ENCODE data around the gene RAB11B. TPM values are rescaled to one million over a fixed set of nuclear protein-coding genes. Genes with fewer than 3 reads are reported as not detected.

The RAB11B gene
- total RNA-seq, 4 donors from 2014 or later = 91.2 to 137 (median 113) TPM

GRCh38 chr19:8366121-8366581, 24.0 kb upstream of the RAB11B start:
- H3K4me3 ChIP-seq (replicated peaks in 1 of 3) = peak overlapping the region in 1 of 3 donors; percentile 63
- H3K36me3 ChIP-seq = peaks cover 0 to 6% of the 10 kb centered on the region in 2 donors
- no peak for DNase-seq
- WGBS, 2 donors = 95 to 100% methylated on average over 3 to 6 of the region's 11 CpGs
- H3K9me3 ChIP-seq = no peaks in the 10 kb centered on the region
- H3K27me3 ChIP-seq = no peaks in the 10 kb centered on the region
- TF ChIP-seq, protein P1, sequence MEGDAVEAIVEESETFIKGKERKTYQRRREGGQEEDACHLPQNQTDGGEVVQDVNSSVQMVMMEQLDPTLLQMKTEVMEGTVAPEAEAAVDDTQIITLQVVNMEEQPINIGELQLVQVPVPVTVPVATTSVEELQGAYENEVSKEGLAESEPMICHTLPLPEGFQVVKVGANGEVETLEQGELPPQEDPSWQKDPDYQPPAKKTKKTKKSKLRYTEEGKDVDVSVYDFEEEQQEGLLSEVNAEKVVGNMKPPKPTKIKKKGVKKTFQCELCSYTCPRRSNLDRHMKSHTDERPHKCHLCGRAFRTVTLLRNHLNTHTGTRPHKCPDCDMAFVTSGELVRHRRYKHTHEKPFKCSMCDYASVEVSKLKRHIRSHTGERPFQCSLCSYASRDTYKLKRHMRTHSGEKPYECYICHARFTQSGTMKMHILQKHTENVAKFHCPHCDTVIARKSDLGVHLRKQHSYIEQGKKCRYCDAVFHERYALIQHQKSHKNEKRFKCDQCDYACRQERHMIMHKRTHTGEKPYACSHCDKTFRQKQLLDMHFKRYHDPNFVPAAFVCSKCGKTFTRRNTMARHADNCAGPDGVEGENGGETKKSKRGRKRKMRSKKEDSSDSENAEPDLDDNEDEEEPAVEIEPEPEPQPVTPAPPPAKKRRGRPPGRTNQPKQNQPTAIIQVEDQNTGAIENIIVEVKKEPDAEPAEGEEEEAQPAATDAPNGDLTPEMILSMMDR (IDR thresholded peaks at IDR 0.05) = no peak
- no peak for TF ChIP-seq POLR2A (IDR thresholded peaks at IDR 0.05)
- intact Hi-C loops (cut with DNase I) = no loop called here
- H3K27ac ChIP-seq = peak overlapping the region in 1 of 3 donors; percentile 93
- H3K4me1 ChIP-seq = peaks cover 68 to 82% of the 10 kb centered on the region in 2 donors

GRCh38 chr19:8366961-8367326, 23.2 kb upstream of the RAB11B start:
- intact Hi-C loops (cut with DNase I) = no loop called here
- peak; percentile 18 to 19 for DNase-seq
- Histone ChIP-seq H3K4me1 (peaks cover 63 to 78% of the 10 kb centered on the region in 2 donors), H3K36me3 (peaks cover 0 to 12% of the 10 kb centered on the region in 2 donors), H3K27ac (peak overlapping the region in 2 of 3 donors; percentile 44 to 93), H3K4me3 (replicated peaks in 1 of 3) (peak overlapping the region in 1 of 3 donors; percentile 12), H3K9me3 (no peaks in the 10 kb centered on the region), H3K27me3 (no peaks in the 10 kb centered on the region)
- TF ChIP-seq, protein P1 (IDR thresholded peaks at IDR 0.05) = no peak
- no peak for TF ChIP-seq POLR2A (IDR thresholded peaks at IDR 0.05)
- WGBS, 2 donors = 48 to 70% methylated on average over 13 of the region's 13 CpGs

DNA sequence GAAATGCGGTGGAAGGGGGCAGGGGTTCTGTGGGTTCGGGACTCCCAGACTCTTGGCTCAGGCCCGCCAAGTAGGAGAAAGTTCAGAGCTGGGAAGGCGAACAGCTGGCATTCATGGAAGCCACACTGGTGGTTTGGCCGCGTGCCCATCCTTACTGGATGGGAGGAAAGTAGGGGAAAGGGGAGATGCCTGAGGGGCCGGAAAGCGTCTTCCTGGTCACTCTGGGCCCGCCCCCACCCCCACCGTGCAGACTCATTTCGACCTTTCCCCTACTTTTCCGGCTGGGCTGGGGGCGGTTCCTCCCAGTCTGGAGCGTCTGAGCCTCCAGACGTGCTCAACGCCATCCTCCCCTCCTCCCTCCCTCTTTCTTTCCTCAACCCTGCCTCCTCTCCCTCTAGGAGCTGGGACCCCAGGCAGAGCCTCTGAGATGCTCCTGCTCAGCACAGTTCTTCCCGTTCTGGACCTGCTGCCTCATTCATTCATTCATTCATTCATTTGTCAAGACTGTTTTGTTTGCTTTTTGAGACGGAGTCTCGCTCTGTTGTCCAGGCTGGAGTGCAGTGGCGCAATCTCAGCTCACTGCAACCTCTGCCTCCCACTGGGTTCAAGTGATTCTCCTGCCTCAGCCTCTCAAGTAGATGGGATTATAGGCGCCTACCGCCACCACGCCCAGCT, 22.7 kb upstream of the RAB11B start:
- no peaks in the 10 kb centered on the region for H3K27me3 ChIP-seq
- H3K27ac ChIP-seq = peak overlapping the region in 2 of 3 donors; percentile 44 to 93
- peak in 1 of 2 donors; percentile 8 for TF ChIP-seq POLR2A (IDR thresholded peaks at IDR 0.05)
- TF ChIP-seq, protein P1 (IDR thresholded peaks at IDR 0.05) = no peak
- no peaks in the 10 kb centered on the region for H3K9me3 ChIP-seq
- DNase-seq = peak; percentile 85 to 86
- WGBS, 2 donors = 25 to 27% methylated on average over 19 to 20 of the region's 23 CpGs
- intact Hi-C loops (cut with DNase I) = no loop called here
- H3K4me1 ChIP-seq = peaks cover 59 to 73% of the 10 kb centered on the region in 2 donors
- peaks cover 0 to 13% of the 10 kb centered on the region in 2 donors for H3K36me3 ChIP-seq
- H3K4me3 ChIP-seq (replicated peaks in 1 of 3) = peak overlapping the region in 1 of 3 donors; percentile 12

- no peaks in the 10 kb centered on the region for H3K9me3 ChIP-seq
- 85 to 87% methylated on average over 19 of the region's 19 CpGs for whole genome bisulfite sequencing, 2 donors
- H3K4me3 ChIP-seq (replicated peaks in 1 of 3) = no peak overlapping the region
- TF ChIP-seq, protein P1 (IDR thresholded peaks at IDR 0.05) = no peak
- peaks cover 6 to 25% of the 10 kb centered on the region in 2 donors for H3K36me3 ChIP-seq
- H3K27me3 ChIP-seq = no peaks in the 10 kb centered on the region
- peaks cover 39 to 63% of the 10 kb centered on the region in 2 donors for H3K4me1 ChIP-seq
- no peak for DNase-seq
- intact Hi-C loops (cut with DNase I) = no loop called here
- H3K27ac ChIP-seq = peak overlapping the region in 1 of 3 donors; percentile 57
Observed at GRCh38 chr19:8370176-8371010, 19.8 kb upstream of the RAB11B start.
